Measurements from ENCODE around the gene HS3ST4. TPM values are rescaled to one million over a fixed set of nuclear protein-coding genes. Genes with fewer than 3 reads are reported as not detected.

HS3ST4 gene
- total and polyA plus RNA-seq, 2 of the 4 experiments (the other 2 are of a cell fraction), result not detected

GRCh38 chr16:25750488-25751216, 58.9 kb downstream of the HS3ST4 start:
- CTCF ChIA-PET, result no interaction called here
- Histone ChIP-seq H2AK5ac (ENCODE audit: low read depth, low read length) (no peak overlapping the region), H3K27ac (ENCODE audit: insufficient read depth, low read length) (no peak overlapping the region), H2BK5ac (ENCODE audit: low read depth, low read length, poor library complexity, severe bottlenecking) (no peak overlapping the region), H4K5ac (ENCODE audit: low read depth, low read length) (no peak overlapping the region), H3K56ac (ENCODE audit: extremely low read depth, insufficient read depth, low read length) (no peak overlapping the region), H3K4me1 (ENCODE audit: control insufficient read depth, insufficient read depth, low read length) (no peaks in the 10 kb centered on the region), H4K20me1 (ENCODE audit: insufficient read depth, low read length) (no peaks in the 10 kb centered on the region), H3K9ac (ENCODE audit: low read depth, low read length) (no peak overlapping the region), H3K9me1 (ENCODE audit: insufficient read depth, low read length) (no peaks in the 10 kb centered on the region), H2BK120ac (ENCODE audit: low read depth, low read length) (no peak overlapping the region), H3K4me3 (ENCODE audit: insufficient read depth, low read depth, low read length) (no peak overlapping the region), H2AFZ (replicated peaks; ENCODE audit: low read length, poor library complexity) (no peak overlapping the region), H3K14ac (replicated peaks; ENCODE audit: low read depth, low read length) (no peak overlapping the region), H3K79me1 (ENCODE audit: low read depth in 1 of 2, low read length in 2 of 2) (no peaks in the 10 kb centered on the region), H3K23ac (ENCODE audit: low read depth, low read length) (no peak overlapping the region), H3K4me2 (ENCODE audit: low read depth, low read length) (no peak overlapping the region), H3K4ac (ENCODE audit: low read depth, low read length) (no peak overlapping the region), H4K8ac (ENCODE audit: low read depth in 2 of 2, low read length in 2 of 2) (no peak overlapping the region), H3K18ac (ENCODE audit: low read depth, low read length) (no peak overlapping the region), H2BK20ac (ENCODE audit: low read depth, low read length) (no peak overlapping the region), H3K27me3 (ENCODE audit: control insufficient read depth, insufficient read depth, low read length) (no peaks in the 10 kb centered on the region), H2AK9ac (replicated peaks; ENCODE audit: low read depth, low read length, poor library complexity) (no peak overlapping the region), H2BK15ac (ENCODE audit: low read depth, low read length) (no peak overlapping the region), H3K9me3 (ENCODE audit: control insufficient read depth, insufficient read depth, low read length) (peaks cover 3% of the 10 kb centered on the region), H3K36me3 (ENCODE audit: control insufficient read depth, insufficient read depth, low read length) (no peaks in the 10 kb centered on the region), H4K91ac (ENCODE audit: insufficient read depth, low read depth, low read length) (no peak overlapping the region)
- WGBS, 2 experiments (ENCODE audit: extremely low coverage in 2 of 2, insufficient read length in 1 of 2), result 17% methylated on average over 1 of the region's 6 CpGs; no CpG with 5 or more reads in 1 of the 2 experiments
- no peak for TF ChIP-seq USF2 (IDR thresholded peaks at IDR 0.05; ENCODE audit: low read depth, low read length)
- no peak for TF ChIP-seq RFX5 (IDR thresholded peaks at IDR 0.05; ENCODE audit: low read depth, low read length)
- no peak for TF ChIP-seq SMC3 (IDR thresholded peaks at IDR 0.05; ENCODE audit: low read depth, low read length)
- no peak for TF ChIP-seq MXI1 (IDR thresholded peaks at IDR 0.05; ENCODE audit: borderline replicate concordance, low read depth, low read length)
- TF ChIP-seq NFE2L2 (IDR thresholded peaks at IDR 0.05; ENCODE audit: low read depth, low read length), result no peak
- no peak for TF ChIP-seq CHD1 (IDR thresholded peaks at IDR 0.05; ENCODE audit: low read depth, low read length)
- TF ChIP-seq BHLHE40 (IDR thresholded peaks at IDR 0.05; ENCODE audit: low read depth, low read length), result no peak
- no peak for TF ChIP-seq CTCF (conservative IDR thresholded peaks at IDR 0.05; ENCODE audit: low read depth, low read length)
- no peak for TF ChIP-seq RAD21 (IDR thresholded peaks at IDR 0.05; ENCODE audit: low read length)
- no peak for TF ChIP-seq RCOR1 (IDR thresholded peaks at IDR 0.05; ENCODE audit: insufficient replicate concordance, low read length)
- TF ChIP-seq ELK1 (IDR thresholded peaks at IDR 0.05; ENCODE audit: borderline replicate concordance, low read depth, low read length), result no peak
- TF ChIP-seq MAFK (IDR thresholded peaks at IDR 0.05; ENCODE audit: low read depth, low read length), result no peak
- TF ChIP-seq MAZ (IDR thresholded peaks at IDR 0.05; ENCODE audit: borderline replicate concordance, low read depth, low read length), result no peak
- TF ChIP-seq POLR2A (IDR thresholded peaks at IDR 0.05; ENCODE audit: low read depth, low read length), result no peak
- no peak for TF ChIP-seq CEBPB (IDR thresholded peaks at IDR 0.05; ENCODE audit: low read depth, low read length)
- TF ChIP-seq FOS (IDR thresholded peaks at IDR 0.05; ENCODE audit: low read depth, low read length), result no peak
- in situ Hi-C loops (cut with MboI; ENCODE audit: low sequenced_read_pairs), result no loop called here
- dilution Hi-C loops (cut with HindIII; ENCODE audit: low sequenced_read_pairs, unreplicated experiment), result no loop called here
- POLR2A ChIA-PET (ENCODE audit: unreplicated experiment), result no interaction called here
- DNase-seq (no peak), ATAC-seq (ENCODE audit: low read depth) (no peak)
- intact Hi-C loops (cut with micrococcal nuclease), result no loop called here
- BruUV-seq (replicated peaks), result no TSS peak

Measured in IMR-90 (cell line).